Stimulated activated CD8-positive, alpha-beta memory T cell treated with anti-CD3 and anti-CD28 coated beads, Interleukin-15, amount 100 ng/mL, for 24 hours (primary cell): ENCODE measurements around the gene DHRS4L2.

Experiments used
- DNase-seq: peaks from one replicate; pipeline ENCODE4 v3.0.0-alpha.2; 2020; ENCODE audit warnings: low read depth

DHRS4L2 gene

DNA sequence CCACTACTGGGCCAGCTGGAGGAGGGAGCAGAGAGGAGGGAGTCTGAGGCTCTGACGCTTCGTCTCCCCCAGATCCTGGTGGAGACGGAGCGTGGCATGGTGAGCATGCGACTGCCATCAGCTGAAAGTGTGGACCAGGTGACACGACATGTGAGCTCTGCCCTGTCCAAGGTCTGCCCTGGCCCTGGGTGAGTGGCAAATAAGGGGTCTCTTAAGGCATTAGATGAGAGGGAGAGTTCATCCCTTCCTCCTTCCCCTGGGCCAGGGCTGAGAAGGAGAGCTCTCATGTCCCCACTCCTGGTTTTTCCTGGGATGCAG lies 65.6 kb downstream of the DHRS4L2 start:
- no peak for DNase-seq

DNA sequence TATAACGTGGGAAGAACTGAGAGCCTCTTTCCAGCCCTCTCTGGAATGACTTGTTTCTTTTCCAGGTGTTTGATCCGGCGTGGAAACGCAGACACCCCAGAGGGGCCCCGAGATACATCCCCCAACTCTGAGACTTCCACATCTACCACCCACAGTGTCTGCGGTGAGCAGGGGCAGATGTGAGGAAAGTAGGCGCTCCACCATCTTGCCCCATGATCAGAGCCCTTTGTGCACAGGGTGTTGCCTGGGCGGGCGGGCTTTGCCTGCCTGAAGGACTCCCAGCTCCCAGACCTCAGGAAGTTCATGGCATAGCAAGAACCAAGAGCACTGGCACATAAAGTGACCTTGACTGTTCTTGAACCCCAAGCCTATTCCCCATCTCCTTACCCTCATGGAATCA lies 65.9 kb downstream of the DHRS4L2 start:
- no peak for DNase-seq
